ENCODE measurements around the gene ANKRD33.

DNA sequence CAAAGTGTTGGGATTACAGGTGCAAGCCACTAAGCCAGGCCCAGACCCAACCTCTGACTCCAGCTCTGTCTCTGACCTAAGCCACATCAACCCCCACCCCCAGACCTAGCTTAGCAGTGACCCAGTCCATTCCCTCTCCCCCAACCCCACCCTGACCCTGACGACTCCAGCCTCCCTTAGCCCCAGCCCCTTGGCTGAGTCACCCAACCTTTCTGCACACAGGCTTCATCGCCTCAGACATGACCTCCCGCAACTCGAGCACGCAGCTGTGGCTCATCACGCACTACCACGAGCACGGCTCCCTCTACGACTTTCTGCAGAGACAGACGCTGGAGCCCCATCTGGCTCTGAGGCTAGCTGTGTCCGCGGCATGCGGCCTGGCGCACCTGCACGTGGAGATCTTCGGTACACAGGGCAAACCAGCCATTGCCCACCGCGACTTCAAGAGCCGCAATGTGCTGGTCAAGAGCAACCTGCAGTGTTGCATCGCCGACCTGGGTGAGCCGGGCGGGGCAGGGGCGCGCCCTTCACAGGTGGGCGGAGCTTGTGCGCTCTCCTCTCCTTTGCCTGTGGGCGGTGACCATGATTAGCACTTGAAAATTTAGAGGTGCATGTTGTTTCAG is 27.2 kb downstream of the ANKRD33 start:
- TF ChIP-seq CTCF (IDR thresholded peaks at IDR 0.05) (no peak), POLR2A (IDR thresholded peaks at IDR 0.05) (no peak), EP300 (IDR thresholded peaks at IDR 0.05) (no peak)

Measured in tibial nerve (tissue), 4 donors.